HG03097 (cell line): ENCODE measurements around the gene TNFRSF9.
"Not testable (repeated sequence)": the region's sequence is repeated elsewhere in the genome, so short reads cannot be mapped to it uniquely, and the experiment has no call there.

ENCODE experiments used
- ATAC-seq: cut with Tn5 transposase; IDR thresholded peaks from one replicate; pipeline ENCODE4 v1.9.1; 2021; ENCODE audit not compliant: unreplicated experiment, low FRiP score

TNFRSF9 gene

GRCh38 chr1:7921796-7922195 lies 18.8 kb downstream of the TNFRSF9 start:
- ATAC-seq: no peak

- ATAC-seq: no peak
Measured at GRCh38 chr1:7919880-7920279, 20.8 kb downstream of the TNFRSF9 start.

DNA sequence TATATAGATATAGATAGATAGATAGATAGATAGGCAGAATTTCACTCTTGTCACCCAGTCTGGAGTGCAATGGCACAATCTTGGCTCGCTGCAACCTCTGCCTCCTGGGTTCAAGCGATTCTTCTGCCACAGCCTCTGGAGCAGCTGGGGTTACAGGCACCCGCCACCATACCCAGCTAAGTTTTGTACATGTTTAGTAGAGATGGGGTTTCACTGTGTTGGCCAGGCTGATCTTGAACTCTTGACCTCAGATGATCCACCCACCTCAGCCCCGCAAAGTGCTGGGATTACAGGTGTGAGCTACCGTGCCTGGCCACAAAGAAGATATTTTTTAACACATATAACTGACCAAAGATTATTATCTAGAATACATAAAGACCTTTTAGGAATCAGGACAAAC lies 22.7 kb downstream of the TNFRSF9 start:
- not testable (repeated sequence) for ATAC-seq

GRCh38 chr1:7916501-7916830 lies 24.2 kb downstream of the TNFRSF9 start:
- no peak for ATAC-seq

DNA sequence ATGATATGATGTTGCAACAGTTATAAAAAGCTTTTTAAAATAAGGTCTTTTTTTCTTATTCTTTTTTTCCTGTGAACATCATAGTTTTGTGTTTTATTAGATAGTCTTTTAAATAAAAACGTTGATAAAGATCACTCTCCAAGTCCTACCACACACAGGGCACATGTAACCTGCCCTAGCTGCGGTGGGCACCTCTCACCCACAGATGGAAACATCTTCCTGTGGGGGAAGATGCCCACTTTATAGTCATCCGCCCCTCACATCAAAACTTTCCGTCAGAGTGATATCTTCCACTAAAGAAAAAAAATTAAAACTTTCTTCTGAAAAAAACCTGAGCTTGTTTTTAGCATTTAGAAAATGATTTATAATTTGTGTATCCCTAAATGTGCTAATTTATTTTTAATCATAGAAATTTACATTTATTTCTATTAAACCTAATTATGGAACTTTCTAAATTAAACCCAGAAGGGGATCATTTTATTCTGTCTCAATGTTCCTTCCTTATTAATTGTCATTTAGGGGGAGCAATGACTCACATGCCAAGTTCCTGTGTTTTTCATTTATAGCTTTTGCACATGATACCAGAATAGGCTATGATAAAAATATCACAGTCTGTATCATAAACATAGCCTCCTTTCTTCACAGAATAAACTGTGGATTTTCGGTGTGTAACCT lies 24.7 kb downstream of the TNFRSF9 start:
- no peak for ATAC-seq

DNA sequence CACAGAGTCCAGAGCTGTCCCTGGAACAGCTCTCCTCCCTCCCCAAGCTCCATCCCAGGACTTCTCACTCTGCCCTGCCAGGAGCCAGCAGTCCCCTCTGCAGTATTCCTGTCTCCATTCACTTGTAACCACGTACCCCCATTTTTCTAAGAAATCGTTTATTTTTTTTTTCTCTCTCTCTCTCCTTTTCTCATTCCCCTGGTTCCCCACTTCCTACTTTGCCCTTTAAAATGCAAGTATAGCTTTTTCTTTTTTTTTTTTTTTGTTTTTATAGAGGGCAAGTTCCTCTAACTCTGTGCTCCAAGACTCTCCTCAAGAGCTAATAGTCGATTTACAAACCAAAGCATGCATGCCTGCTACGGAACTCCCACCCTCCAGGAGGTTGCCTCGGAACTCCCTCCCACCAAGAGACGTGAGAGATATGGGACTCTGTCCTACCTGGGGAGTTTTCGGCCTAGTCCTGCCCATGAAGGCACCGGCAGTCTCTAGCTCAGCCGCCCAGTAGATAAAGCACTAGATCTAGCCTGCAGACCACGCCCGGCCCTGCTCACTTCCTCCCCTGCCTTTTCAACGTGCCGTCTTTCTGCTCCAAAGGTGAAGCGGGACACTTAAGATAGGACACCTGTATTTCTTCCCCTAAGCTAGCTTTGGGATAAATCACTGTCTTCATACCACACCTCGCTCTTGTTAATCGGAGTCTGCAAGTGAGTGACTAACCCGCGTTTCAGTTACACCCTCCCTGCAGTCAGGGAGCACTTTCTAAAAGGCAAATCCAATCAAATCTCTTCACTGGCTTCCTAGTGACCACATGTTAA lies 27.7 kb downstream of the TNFRSF9 start:
- no peak for ATAC-seq

DNA sequence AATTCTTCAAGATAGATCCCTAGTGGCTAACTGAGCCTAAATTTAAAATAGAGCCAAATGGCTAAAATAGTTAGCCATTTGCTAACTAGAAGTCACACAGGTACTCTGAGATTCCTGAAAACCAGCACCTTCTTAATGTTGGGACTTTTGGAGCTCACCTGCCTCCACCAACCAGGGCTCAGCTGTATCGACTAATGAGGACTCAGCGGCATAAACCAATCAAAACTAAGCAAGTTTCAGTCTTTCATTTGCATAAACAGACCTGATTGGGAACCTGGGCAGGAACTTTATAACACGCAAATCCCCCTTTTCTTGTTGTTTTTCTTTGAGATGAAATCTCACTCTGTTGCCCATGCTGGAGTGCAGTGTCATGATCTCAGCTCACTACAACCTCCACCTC lies 28.5 kb downstream of the TNFRSF9 start:
- ATAC-seq: no peak

DNA sequence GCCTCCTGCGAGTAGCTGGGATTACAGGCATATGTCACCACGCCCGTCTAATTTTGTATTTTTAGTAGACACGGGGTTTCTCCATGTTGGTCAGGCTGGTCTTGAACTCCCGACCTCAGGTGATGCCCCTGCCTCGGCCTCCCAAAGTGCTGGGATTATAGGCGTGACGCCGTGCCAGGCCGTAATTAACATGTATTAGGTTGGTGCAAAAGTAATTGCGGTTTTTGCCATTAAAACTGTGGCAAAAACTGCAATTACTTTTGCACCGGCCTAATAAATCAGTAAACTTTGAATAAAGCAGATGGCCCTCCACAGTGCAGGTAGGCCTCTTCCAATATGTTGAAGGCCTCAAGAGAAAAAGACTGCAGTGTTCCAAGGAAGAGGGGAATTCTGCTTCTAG lies 35.4 kb downstream of the TNFRSF9 start:
- no peak for ATAC-seq

- no peak for ATAC-seq
Measured at GRCh38 chr1:7902478-7903085, 38.1 kb downstream of the TNFRSF9 start.

DNA sequence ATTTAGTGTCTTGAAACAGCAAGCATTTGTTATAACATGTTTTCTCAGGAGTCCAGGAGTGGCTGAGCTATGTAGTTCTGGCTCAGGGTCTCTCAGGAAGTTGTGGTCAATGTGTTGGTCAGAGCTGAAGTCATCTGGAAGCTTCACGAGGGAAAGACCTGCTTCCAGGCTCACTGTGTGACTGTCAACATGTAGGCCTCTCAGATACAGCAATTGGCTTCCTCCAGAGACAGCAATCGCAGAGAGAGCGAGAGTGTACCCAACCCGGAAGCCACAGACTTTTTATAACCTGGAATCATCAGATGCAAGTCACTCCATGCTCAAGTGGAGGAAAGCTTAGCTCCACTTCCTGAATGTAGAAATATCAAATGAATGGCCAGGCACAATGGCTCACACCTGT lies 40.9 kb downstream of the TNFRSF9 start:
- no peak for ATAC-seq

- ATAC-seq: no peak
Measured at GRCh38 chr1:7898962-7899361, 41.7 kb downstream of the TNFRSF9 start.

- no peak for ATAC-seq
Measured at GRCh38 chr1:7896994-7897393, 43.6 kb downstream of the TNFRSF9 start.

DNA sequence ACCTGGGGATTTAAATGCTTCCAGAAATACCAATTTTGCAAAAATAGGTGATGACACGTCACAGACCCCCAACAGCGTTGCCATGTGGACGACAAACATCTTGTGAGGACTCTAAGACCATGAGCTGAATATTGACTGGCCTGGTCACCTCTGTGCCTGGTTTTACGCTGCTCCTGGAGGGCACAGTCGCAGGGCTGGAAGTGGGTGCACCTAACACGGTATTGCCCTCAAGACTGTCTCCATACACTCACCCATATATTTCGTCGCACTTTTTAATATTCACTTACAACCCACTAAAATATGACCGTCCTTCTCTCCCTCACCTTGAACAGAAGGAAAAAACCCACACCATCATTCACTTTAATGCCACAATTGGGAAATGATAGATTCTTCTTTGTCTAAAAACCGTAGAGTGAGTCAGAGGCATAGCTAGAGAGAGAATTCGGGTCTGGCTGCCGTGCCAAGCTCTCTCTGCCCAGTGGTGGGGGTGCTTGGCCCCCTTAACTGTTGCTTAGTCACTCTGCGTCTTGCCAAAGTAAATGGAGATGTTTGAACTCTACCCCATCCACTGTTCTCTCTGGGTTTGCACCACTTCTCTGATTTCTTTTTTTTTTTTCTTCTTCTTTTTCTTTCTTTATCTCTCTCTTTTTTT lies 47.0 kb downstream of the TNFRSF9 start:
- no peak for ATAC-seq

GRCh38 chr1:7891804-7892203 lies 48.8 kb downstream of the TNFRSF9 start:
- no peak for ATAC-seq

GRCh38 chr1:7890853-7891252 lies 49.8 kb downstream of the TNFRSF9 start:
- ATAC-seq: no peak

DNA sequence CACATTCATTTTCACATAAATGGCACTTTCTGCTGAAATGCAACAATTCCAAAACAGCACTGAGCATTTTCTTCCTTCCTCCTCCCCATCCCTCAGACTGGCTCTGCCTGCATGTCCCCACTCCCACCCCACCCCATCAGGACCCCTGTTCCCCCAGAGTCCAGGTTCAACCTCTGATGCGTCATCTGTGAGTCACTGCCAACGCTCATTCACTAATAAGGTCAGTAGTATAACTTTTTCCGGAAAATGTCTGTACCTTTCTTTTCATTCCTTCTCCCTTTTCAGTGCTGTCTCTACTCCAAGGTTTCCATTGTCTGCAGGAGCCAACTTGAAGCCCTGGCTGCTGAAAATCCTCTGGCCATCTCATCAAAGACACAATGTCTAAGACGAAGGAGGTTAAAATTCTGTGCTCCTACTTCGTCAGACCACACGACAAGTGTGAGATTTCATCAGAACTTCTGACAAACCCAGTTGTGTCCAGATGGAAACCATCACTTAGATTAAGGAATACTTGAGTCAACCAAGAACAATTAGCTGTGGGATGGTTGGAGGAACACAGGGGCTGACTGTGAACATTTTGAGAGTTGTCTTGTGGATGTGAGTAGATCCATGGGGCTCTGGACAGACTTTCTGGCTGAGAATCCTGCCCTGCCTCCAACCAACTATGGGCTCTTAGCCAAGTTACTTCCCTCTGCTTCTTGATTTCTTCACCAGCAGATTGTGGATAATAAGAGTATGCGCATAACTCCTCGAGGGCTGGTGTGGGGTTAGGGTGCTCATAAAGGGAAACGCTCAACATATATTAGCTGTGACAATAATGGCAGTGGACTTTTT lies 52.2 kb downstream of the TNFRSF9 start:
- no peak for ATAC-seq

DNA sequence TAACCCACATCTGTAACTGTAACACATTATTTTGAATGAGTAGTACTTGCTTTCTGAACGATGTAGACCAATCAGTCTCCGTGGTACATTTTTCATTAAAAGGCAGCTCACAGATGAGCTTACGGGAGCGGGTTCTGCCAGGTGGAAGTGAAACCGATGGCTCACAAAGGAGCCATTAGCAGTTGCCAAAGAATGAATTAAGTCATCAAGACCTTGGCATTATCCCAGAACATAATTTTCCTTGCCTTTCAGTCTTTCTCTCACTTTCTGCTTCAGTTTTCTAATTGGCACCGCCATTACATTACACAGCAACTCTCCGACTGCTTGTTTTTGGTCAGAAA lies 54.3 kb downstream of the TNFRSF9 start:
- ATAC-seq: no peak

- no peak for ATAC-seq
Measured at GRCh38 chr1:7885513-7886404, 54.9 kb downstream of the TNFRSF9 start.

- no peak for ATAC-seq
Measured at GRCh38 chr1:7884757-7885156, 55.9 kb downstream of the TNFRSF9 start.

GRCh38 chr1:7879228-7879627 lies 61.4 kb downstream of the TNFRSF9 start:
- no peak for ATAC-seq
